ENCODE data around the gene SKI. TPM values are rescaled to one million over a fixed set of nuclear protein-coding genes. Genes with fewer than 3 reads are reported as not detected.

SKI gene
- total and polyA plus RNA-seq, 2 of the 4 experiments (the other 2 are of a cell fraction): 2.3 to 20.1 TPM

GRCh38 chr1:2339206-2340085 is 111.3 kb downstream of the SKI start:
- no peak overlapping the region for H3K27ac ChIP-seq (ENCODE audit: insufficient read depth, low read length)
- no peaks in the 10 kb centered on the region for H3K9me1 ChIP-seq (ENCODE audit: insufficient read depth, low read length)
- no peak overlapping the region for H2BK120ac ChIP-seq (ENCODE audit: low read depth, low read length)
- H3K9ac ChIP-seq (ENCODE audit: low read depth, low read length): no peak overlapping the region
- H2AK5ac ChIP-seq (ENCODE audit: low read depth, low read length): no peak overlapping the region
- no peak overlapping the region for H4K8ac ChIP-seq (ENCODE audit: low read depth in 2 of 2, low read length in 2 of 2)
- no peak overlapping the region for H4K91ac ChIP-seq (ENCODE audit: insufficient read depth, low read depth, low read length)
- dilution Hi-C loops (cut with HindIII; ENCODE audit: low sequenced_read_pairs, unreplicated experiment): no loop called here
- H2AK9ac ChIP-seq (replicated peaks; ENCODE audit: low read depth, low read length, poor library complexity): peak overlapping the region; percentile 42
- no peak overlapping the region for H3K56ac ChIP-seq (ENCODE audit: extremely low read depth, insufficient read depth, low read length)
- ATAC-seq (ENCODE audit: low read depth) (no peak), DNase-seq (no peak)
- H3K79me1 ChIP-seq (ENCODE audit: low read depth in 1 of 2, low read length in 2 of 2): no peaks in the 10 kb centered on the region
- intact Hi-C loops (cut with micrococcal nuclease): no loop called here
- WGBS, 2 experiments (ENCODE audit: extremely low coverage in 2 of 2, insufficient read length in 1 of 2): 83% methylated on average over 30 of the region's 45 CpGs; no CpG with 5 or more reads in 1 of the 2 experiments
- no peaks in the 10 kb centered on the region for H4K20me1 ChIP-seq (ENCODE audit: insufficient read depth, low read length)
- H3K27me3 ChIP-seq (ENCODE audit: control insufficient read depth, insufficient read depth, low read length): no peaks in the 10 kb centered on the region; the same call in 1 of the 2 replicates
- no peak overlapping the region for H4K5ac ChIP-seq (ENCODE audit: low read depth, low read length)
- no peaks in the 10 kb centered on the region for H3K4me1 ChIP-seq (ENCODE audit: control insufficient read depth, insufficient read depth, low read length)
- no peak overlapping the region for H3K4ac ChIP-seq (ENCODE audit: low read depth, low read length)
- ChIA-PET CTCF (no interaction called here), POLR2A (ENCODE audit: unreplicated experiment) (no interaction called here)
- H3K4me2 ChIP-seq (ENCODE audit: low read depth, low read length): no peak overlapping the region
- H3K14ac ChIP-seq (replicated peaks; ENCODE audit: low read depth, low read length): no peak overlapping the region
- in situ Hi-C loops (cut with MboI; ENCODE audit: low sequenced_read_pairs): no loop called here
- H3K23ac ChIP-seq (ENCODE audit: low read depth, low read length): no peak overlapping the region
- H3K9me3 ChIP-seq (ENCODE audit: control insufficient read depth, insufficient read depth, low read length): no peaks in the 10 kb centered on the region; the same call in 1 of the 2 replicates
- no peak overlapping the region for H2BK20ac ChIP-seq (ENCODE audit: low read depth, low read length)
- H3K36me3 ChIP-seq (ENCODE audit: control insufficient read depth, insufficient read depth, low read length): no peaks in the 10 kb centered on the region
- no TSS peak for BruUV-seq (replicated peaks)
- H3K18ac ChIP-seq (ENCODE audit: low read depth, low read length): no peak overlapping the region
- no peak overlapping the region for H2BK15ac ChIP-seq (ENCODE audit: low read depth, low read length)
- TF ChIP-seq MAZ (IDR thresholded peaks at IDR 0.05; ENCODE audit: borderline replicate concordance, low read depth, low read length) (no peak), RCOR1 (IDR thresholded peaks at IDR 0.05; ENCODE audit: insufficient replicate concordance, low read length) (no peak)
- H2BK5ac ChIP-seq (ENCODE audit: low read depth, low read length, poor library complexity, severe bottlenecking): no peak overlapping the region
- no peak overlapping the region for H3K4me3 ChIP-seq (ENCODE audit: insufficient read depth, low read depth, low read length)
- no peak overlapping the region for H2AFZ ChIP-seq (replicated peaks; ENCODE audit: low read length, poor library complexity)
